ENCODE measurements around the gene SPATA13. TPM values are rescaled to one million over a fixed set of nuclear protein-coding genes. Genes with fewer than 3 reads are reported as not detected.

SPATA13 gene
- total and polyA plus RNA-seq, 2 donors from 2014 or later, result 12.3 to 69.2 TPM

DNA sequence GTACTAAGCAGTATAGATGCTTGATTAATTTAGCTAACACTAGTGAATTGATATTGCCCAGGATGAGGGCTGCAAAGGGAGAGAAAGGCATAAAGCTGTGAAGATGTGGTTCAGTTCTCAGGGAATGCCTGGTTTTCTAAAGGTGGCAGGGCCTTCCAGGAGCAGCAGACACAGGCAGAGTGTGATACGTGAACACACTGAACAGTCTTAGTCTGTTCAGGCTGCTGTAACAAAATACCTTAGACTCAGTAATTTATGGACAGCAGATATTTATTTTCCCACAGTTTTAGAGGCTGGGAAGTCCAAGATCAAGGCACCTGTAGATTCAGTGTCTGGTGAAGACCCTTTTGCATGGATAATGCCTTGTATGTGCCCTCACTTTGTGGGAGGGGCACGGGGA is 8.7 kb upstream of the SPATA13 start:
- no peak for FAIRE-seq

DNA sequence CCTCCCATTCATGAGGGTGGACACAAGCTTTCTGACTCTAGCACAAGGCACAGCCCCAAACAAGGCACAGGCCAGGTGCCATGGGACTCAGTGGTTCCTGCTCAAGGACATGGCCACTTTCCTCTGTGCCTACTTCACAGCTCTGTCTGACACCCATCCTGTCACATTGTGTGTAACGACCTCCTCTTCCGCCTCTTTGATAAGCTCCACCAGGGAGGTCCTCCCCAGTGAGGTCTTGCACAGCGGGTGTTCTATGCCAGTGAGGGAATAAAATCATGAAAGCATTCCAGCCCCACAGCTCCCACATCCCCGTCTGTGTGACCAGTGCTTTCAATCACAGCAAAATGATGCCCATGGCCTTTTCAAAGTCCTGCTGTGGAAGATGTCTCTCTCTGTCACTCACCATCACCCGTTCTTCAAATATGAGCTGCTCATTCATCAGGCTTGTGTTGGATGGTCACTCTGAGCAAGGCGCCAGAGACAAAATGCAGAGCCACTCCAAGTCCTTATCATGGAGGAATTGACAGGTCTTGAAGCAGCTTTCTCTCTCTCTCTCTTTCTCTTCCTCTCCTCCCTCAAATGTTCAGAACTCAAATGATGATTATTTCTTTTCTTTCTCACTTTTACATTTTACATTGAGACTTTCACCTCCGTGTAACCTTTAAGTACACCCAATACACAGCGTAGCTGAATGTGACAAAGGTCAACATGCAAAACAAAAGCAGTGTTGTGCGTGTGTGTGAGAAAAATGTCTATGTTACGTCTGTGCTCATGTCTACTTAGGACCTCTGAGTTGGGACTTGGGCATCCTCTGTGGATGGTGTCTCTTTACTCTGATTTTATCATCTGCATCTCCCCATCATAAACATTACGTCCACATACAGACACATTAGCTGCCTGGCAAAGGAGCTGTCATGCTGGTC is 8.0 kb upstream of the SPATA13 start:
- no peak overlapping the region for H3K27ac ChIP-seq (ENCODE audit: low read depth in 2 of 2, low read length in 2 of 2)
- no peak overlapping the region for H3K4me3 ChIP-seq (ENCODE audit: low read length in 3 of 3)
- DNase-seq (no peak), FAIRE-seq (no peak)
- no peaks in the 10 kb centered on the region for H3K36me3 ChIP-seq (ENCODE audit: control insufficient read depth in 2 of 3, insufficient read depth in 3 of 3, low read length in 3 of 3)
- H3K9ac ChIP-seq (ENCODE audit: low read length in 3 of 3), result no peak overlapping the region
- H3K27me3 ChIP-seq (ENCODE audit: control insufficient read depth, insufficient read depth, low read length), result no peaks in the 10 kb centered on the region
- H3K4me1 ChIP-seq (ENCODE audit: control insufficient read depth in 2 of 3, insufficient read depth in 2 of 3, low read depth in 1 of 3, low read length in 3 of 3), result peaks cover 4 to 18% (median 6%) of the 10 kb centered on the region in 3 donors
- TF ChIP-seq, protein P1, sequence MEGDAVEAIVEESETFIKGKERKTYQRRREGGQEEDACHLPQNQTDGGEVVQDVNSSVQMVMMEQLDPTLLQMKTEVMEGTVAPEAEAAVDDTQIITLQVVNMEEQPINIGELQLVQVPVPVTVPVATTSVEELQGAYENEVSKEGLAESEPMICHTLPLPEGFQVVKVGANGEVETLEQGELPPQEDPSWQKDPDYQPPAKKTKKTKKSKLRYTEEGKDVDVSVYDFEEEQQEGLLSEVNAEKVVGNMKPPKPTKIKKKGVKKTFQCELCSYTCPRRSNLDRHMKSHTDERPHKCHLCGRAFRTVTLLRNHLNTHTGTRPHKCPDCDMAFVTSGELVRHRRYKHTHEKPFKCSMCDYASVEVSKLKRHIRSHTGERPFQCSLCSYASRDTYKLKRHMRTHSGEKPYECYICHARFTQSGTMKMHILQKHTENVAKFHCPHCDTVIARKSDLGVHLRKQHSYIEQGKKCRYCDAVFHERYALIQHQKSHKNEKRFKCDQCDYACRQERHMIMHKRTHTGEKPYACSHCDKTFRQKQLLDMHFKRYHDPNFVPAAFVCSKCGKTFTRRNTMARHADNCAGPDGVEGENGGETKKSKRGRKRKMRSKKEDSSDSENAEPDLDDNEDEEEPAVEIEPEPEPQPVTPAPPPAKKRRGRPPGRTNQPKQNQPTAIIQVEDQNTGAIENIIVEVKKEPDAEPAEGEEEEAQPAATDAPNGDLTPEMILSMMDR (IDR thresholded peaks at IDR 0.05; ENCODE audit: borderline replicate concordance, extremely low read depth, insufficient read depth), result no peak
- intact Hi-C loops (cut with DNase I), result no loop called here
- no peaks in the 10 kb centered on the region for H3K9me3 ChIP-seq (ENCODE audit: control insufficient read depth in 2 of 3, insufficient read depth in 1 of 3, low read length in 3 of 3)

More for the DNA sequence above, 8.7 kb upstream of the SPATA13 start:
- intact Hi-C loops (cut with DNase I), result no loop called here
- Histone ChIP-seq H3K36me3 (ENCODE audit: control insufficient read depth in 2 of 3, insufficient read depth in 3 of 3, low read length in 3 of 3) (no peaks in the 10 kb centered on the region), H3K4me3 (ENCODE audit: low read length in 3 of 3) (no peak overlapping the region), H3K27ac (ENCODE audit: low read depth in 2 of 2, low read length in 2 of 2) (no peak overlapping the region), H3K4me1 (ENCODE audit: control insufficient read depth in 2 of 3, insufficient read depth in 2 of 3, low read depth in 1 of 3, low read length in 3 of 3) (peaks cover 7 to 18% (median 9%) of the 10 kb centered on the region in 3 donors), H3K9ac (ENCODE audit: low read length in 3 of 3) (no peak overlapping the region), H3K27me3 (ENCODE audit: control insufficient read depth, insufficient read depth, low read length) (no peaks in the 10 kb centered on the region), H3K9me3 (ENCODE audit: control insufficient read depth in 2 of 3, insufficient read depth in 1 of 3, low read length in 3 of 3) (no peaks in the 10 kb centered on the region)
- TF ChIP-seq, protein P1 (IDR thresholded peaks at IDR 0.05; ENCODE audit: borderline replicate concordance, extremely low read depth, insufficient read depth), result no peak
- no peak for DNase-seq

DNA sequence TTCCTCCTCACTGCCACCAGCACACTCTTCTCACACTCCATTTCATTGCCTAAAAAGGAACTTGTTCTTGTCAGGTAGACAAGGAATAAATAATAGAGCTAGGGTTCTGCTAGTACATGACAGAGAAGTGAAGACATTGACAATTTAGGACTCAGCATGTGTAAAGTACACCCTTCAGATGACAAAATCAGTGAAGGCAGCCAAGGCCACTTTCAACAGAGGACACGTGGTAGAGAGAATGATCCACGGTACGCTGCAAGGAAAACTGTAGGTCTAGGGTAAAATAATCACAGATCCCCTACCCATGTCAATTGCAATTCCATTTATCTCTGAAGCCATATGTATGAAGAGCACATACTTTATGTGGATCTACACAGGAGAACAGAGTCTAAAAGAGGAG is 7.2 kb upstream of the SPATA13 start:
- no peaks in the 10 kb centered on the region for H3K27me3 ChIP-seq (ENCODE audit: control insufficient read depth, insufficient read depth, low read length)
- FAIRE-seq, result no peak
- no peak for DNase-seq
- H3K27ac ChIP-seq (ENCODE audit: low read depth in 2 of 2, low read length in 2 of 2), result no peak overlapping the region
- intact Hi-C loops (cut with DNase I), result no loop called here
- TF ChIP-seq, protein P1 (IDR thresholded peaks at IDR 0.05; ENCODE audit: borderline replicate concordance, extremely low read depth, insufficient read depth), result no peak
- H3K4me3 ChIP-seq (ENCODE audit: low read length in 3 of 3), result no peak overlapping the region
- peaks cover 4 to 11% (median 6%) of the 10 kb centered on the region in 3 donors for H3K4me1 ChIP-seq (ENCODE audit: control insufficient read depth in 2 of 3, insufficient read depth in 2 of 3, low read depth in 1 of 3, low read length in 3 of 3)
- H3K9me3 ChIP-seq (ENCODE audit: control insufficient read depth in 2 of 3, insufficient read depth in 1 of 3, low read length in 3 of 3), result no peaks in the 10 kb centered on the region
- no peaks in the 10 kb centered on the region for H3K36me3 ChIP-seq (ENCODE audit: control insufficient read depth in 2 of 3, insufficient read depth in 3 of 3, low read length in 3 of 3)
- no peak overlapping the region for H3K9ac ChIP-seq (ENCODE audit: low read length in 3 of 3)

Measured in kidney (tissue), 14 donors.